ENCODE data around the gene THBS4. TPM values are rescaled to one million over a fixed set of nuclear protein-coding genes. Genes with fewer than 3 reads are reported as not detected.

The THBS4 gene
- total and polyA plus RNA-seq, 2 experiments from 2014 or later: 0.80 TPM; not detected in 1

GRCh38 chr5:80064124-80064523 lies 29.0 kb downstream of the THBS4 start:
- H3K27ac ChIP-seq: no peak overlapping the region
- H3K36me3 ChIP-seq (replicated peaks; ENCODE audit: insufficient read depth, low read depth): no peaks in the 10 kb centered on the region
- no peaks in the 10 kb centered on the region for H4K20me1 ChIP-seq (ENCODE audit: insufficient read depth, poor library complexity, severe bottlenecking)
- no peaks in the 10 kb centered on the region for H3K79me2 ChIP-seq
- H3K4me3 ChIP-seq: no peak overlapping the region
- TF ChIP-seq CTCF (IDR thresholded peaks at IDR 0.05; ENCODE audit: poor library complexity) (no peak), EZH2 (IDR thresholded peaks at IDR 0.05; ENCODE audit: borderline replicate concordance) (no peak), EZH2phosphoT487 (IDR thresholded peaks at IDR 0.05; ENCODE audit: low read depth, severe bottlenecking, unreplicated experiment) (no peak)
- H3K4me1 ChIP-seq (ENCODE audit: insufficient read depth): no peaks in the 10 kb centered on the region
- H2AFZ ChIP-seq: no peak overlapping the region
- no peaks in the 10 kb centered on the region for H3K27me3 ChIP-seq
- no peak for DNase-seq (ENCODE audit: low spot score)
- no peaks in the 10 kb centered on the region for H3K9me2 ChIP-seq (replicated peaks; ENCODE audit: insufficient read depth)
- H3K4me2 ChIP-seq: no peak overlapping the region
- no peaks in the 10 kb centered on the region for H3K9me3 ChIP-seq (ENCODE audit: low read depth)

GRCh38 chr5:80067016-80067415 lies 31.9 kb downstream of the THBS4 start:
- WGBS (ENCODE audit: low lambda C conversion rate, missing lambda C conversion rate): 82% methylated on average over 2 of the region's 2 CpGs
- TF ChIP-seq EZH2 (IDR thresholded peaks at IDR 0.05; ENCODE audit: borderline replicate concordance) (no peak), EZH2phosphoT487 (IDR thresholded peaks at IDR 0.05; ENCODE audit: low read depth, severe bottlenecking, unreplicated experiment) (no peak), CTCF (IDR thresholded peaks at IDR 0.05; ENCODE audit: poor library complexity) (no peak)

GRCh38 chr5:80067531-80068245 lies 32.5 kb downstream of the THBS4 start:
- 83% methylated on average over 8 of the region's 8 CpGs for WGBS (ENCODE audit: low lambda C conversion rate, missing lambda C conversion rate)
- DNase-seq (ENCODE audit: low spot score): no peak
- no peaks in the 10 kb centered on the region for H3K4me1 ChIP-seq (ENCODE audit: insufficient read depth)
- no peak overlapping the region for H3K27ac ChIP-seq
- H2AFZ ChIP-seq: no peak overlapping the region
- H3K9me2 ChIP-seq (replicated peaks; ENCODE audit: insufficient read depth): no peaks in the 10 kb centered on the region
- no peaks in the 10 kb centered on the region for H3K36me3 ChIP-seq (replicated peaks; ENCODE audit: insufficient read depth, low read depth)
- H3K27me3 ChIP-seq: no peaks in the 10 kb centered on the region
- no peaks in the 10 kb centered on the region for H4K20me1 ChIP-seq (ENCODE audit: insufficient read depth, poor library complexity, severe bottlenecking)
- no peak for TF ChIP-seq EZH2 (IDR thresholded peaks at IDR 0.05; ENCODE audit: borderline replicate concordance)
- no peak for TF ChIP-seq EZH2phosphoT487 (IDR thresholded peaks at IDR 0.05; ENCODE audit: low read depth, severe bottlenecking, unreplicated experiment)
- TF ChIP-seq CTCF (IDR thresholded peaks at IDR 0.05; ENCODE audit: poor library complexity): no peak
- H3K4me2 ChIP-seq: no peak overlapping the region
- no peak overlapping the region for H3K4me3 ChIP-seq
- no peaks in the 10 kb centered on the region for H3K79me2 ChIP-seq
- no peaks in the 10 kb centered on the region for H3K9me3 ChIP-seq (ENCODE audit: low read depth)

More at GRCh38 chr5:80067016-80067415, 31.9 kb downstream of the THBS4 start:
- no peaks in the 10 kb centered on the region for H3K9me2 ChIP-seq (replicated peaks; ENCODE audit: insufficient read depth)
- no peak for DNase-seq (ENCODE audit: low spot score)
- H3K4me3 ChIP-seq: no peak overlapping the region
- H4K20me1 ChIP-seq (ENCODE audit: insufficient read depth, poor library complexity, severe bottlenecking): no peaks in the 10 kb centered on the region
- no peak overlapping the region for H3K27ac ChIP-seq
- H3K9me3 ChIP-seq (ENCODE audit: low read depth): no peaks in the 10 kb centered on the region
- no peak overlapping the region for H3K4me2 ChIP-seq
- H3K79me2 ChIP-seq: no peaks in the 10 kb centered on the region
- H3K36me3 ChIP-seq (replicated peaks; ENCODE audit: insufficient read depth, low read depth): no peaks in the 10 kb centered on the region
- H2AFZ ChIP-seq: no peak overlapping the region
- no peaks in the 10 kb centered on the region for H3K4me1 ChIP-seq (ENCODE audit: insufficient read depth)
- no peaks in the 10 kb centered on the region for H3K27me3 ChIP-seq

Measured in hepatocyte (in vitro differentiated cells).